HepG2 (cell line): ENCODE results near the gene RREB1. TPM values are rescaled to one million over a fixed set of nuclear protein-coding genes. Genes with fewer than 3 reads are reported as not detected.

Experiments used
- CENPBD1 ChIP-seq: sonication (generic); formaldehyde crosslinking; IDR thresholded peaks from 2 replicates; pipeline ENCODE4 v1.8.0; 2022; ENCODE audit warnings: missing genetic modification reagents, low read depth, mild to moderate bottlenecking, borderline replicate concordance
- ELF1 ChIP-seq: sonication (generic); formaldehyde crosslinking; IDR thresholded peaks from 2 replicates; pipeline ENCODE4 v1.4.0; 2020; ENCODE audit warnings: missing genetic modification reagents
- FOSL2 ChIP-seq: sonication (generic); formaldehyde crosslinking; IDR thresholded peaks from 2 replicates; pipeline ENCODE4 v1.4.0; 2020; ENCODE audit warnings: missing genetic modification reagents
- HNF1B ChIP-seq: sonication (generic); formaldehyde crosslinking; IDR thresholded peaks from 2 replicates; pipeline ENCODE4 v1.5.1; 2020; ENCODE audit warnings: mild to moderate bottlenecking, moderate library complexity, missing genetic modification reagents
- HNRNPK ChIP-seq: fragments of 200-400 bp; formaldehyde crosslinking; IDR thresholded peaks from 2 replicates; pipeline ENCODE4 v1.6.1; 2018; ENCODE audit warnings: low read length, low read depth, moderate library complexity, mild to moderate bottlenecking; ENCODE audit not compliant: poor library complexity, severe bottlenecking
- NPAS2 ChIP-seq: sonication (generic); formaldehyde crosslinking; IDR thresholded peaks from 2 replicates; pipeline ENCODE4 v1.8.0; 2022; ENCODE audit warnings: mild to moderate bottlenecking, missing genetic modification reagents, borderline replicate concordance
- PTBP1 ChIP-seq: fragments of 200-400 bp; formaldehyde crosslinking; IDR thresholded peaks from 2 replicates; pipeline ENCODE4 v1.6.1; 2018; ENCODE audit warnings: low read length, low read depth; ENCODE audit not compliant: poor library complexity, severe bottlenecking
- SCMH1 ChIP-seq: sonication (generic); formaldehyde crosslinking; IDR thresholded peaks from 2 replicates; pipeline ENCODE4 v1.9.0; 2021; ENCODE audit warnings: missing genetic modification reagents, mild to moderate bottlenecking, borderline replicate concordance
- SMAD3 ChIP-seq: sonication (generic); formaldehyde crosslinking; IDR thresholded peaks from 2 replicates; pipeline ENCODE4 v1.4.0; 2020; ENCODE audit warnings: missing genetic modification reagents
- SRF ChIP-seq: IDR thresholded peaks from 2 replicates; pipeline ENCODE4 v1.6.1; 2011; ENCODE audit warnings: mild to moderate bottlenecking, low read depth, low read length, moderate library complexity
- ZHX2 ChIP-seq, 2 experiments: sonication (generic) in 1 of 2; formaldehyde crosslinking in 1 of 2; IDR thresholded peaks; 2 replicates each; pipeline versions ENCODE4 v1.6.1 to v1.9.0; 2014 to 2022; ENCODE audit warnings: antibody characterized with exemption in 1 of 2, borderline replicate concordance in 1 of 2, inconsistent platforms in 1 of 2, low read depth in 1 of 2, missing genetic modification reagents in 1 of 2
- ZNF547 ChIP-seq: sonication (generic); formaldehyde crosslinking; IDR thresholded peaks from 2 replicates; pipeline ENCODE4 v1.5.1; 2020; ENCODE audit warnings: mild to moderate bottlenecking, missing genetic modification reagents
- ZSCAN25 ChIP-seq: sonication (generic); formaldehyde crosslinking; IDR thresholded peaks from 2 replicates; pipeline ENCODE4 v1.8.0; 2022; ENCODE audit warnings: mild to moderate bottlenecking, missing genetic modification reagents
- polyA plus RNA-seq, 8 experiments: library from polyadenylated mRNA; depleted of rRNA in 3 of 8; stranded (reverse) in 7 of 8; unstranded in 1 of 8; fragments of >200 nt; fragmentation: Illumina TruSeq in 4 of 8; extraction: Trizol in 4 of 8; gene quantifications; 2 replicates each; pipeline versions ENCODE4 v1.2.1 to v1.2.3, GENCODE V29; 2011 to 2016; ENCODE audit warnings: low read depth in 4 of 8, missing spikeins in 1 of 8, mixed read lengths in 1 of 8; ENCODE audit not compliant: insufficient read depth in 1 of 8
- total RNA-seq, 5 experiments: library from RNA; depleted of rRNA; stranded (reverse); fragments of >200 nt; fragmentation: Illumina TruSeq; extraction: Trizol; gene quantifications; 2 replicates each; pipeline ENCODE4 v1.2.3, GENCODE V29; 2016; ENCODE audit warnings: low read depth in 1 of 5
- TF ChIP-seq, protein P1 (sequence below): sonication (generic); formaldehyde crosslinking; IDR thresholded peaks from 2 replicates; pipeline ENCODE4 v1.8.0; 2022; ENCODE audit warnings: mild to moderate bottlenecking, missing genetic modification reagents
- TF ChIP-seq, protein P2 (sequence below): sonication (generic); formaldehyde crosslinking; IDR thresholded peaks from 2 replicates; pipeline ENCODE4 v1.9.0; 2022; ENCODE audit warnings: low read depth, missing genetic modification reagents
- TF ChIP-seq, protein P3 (sequence below): sonication (generic); formaldehyde crosslinking; IDR thresholded peaks from 2 replicates; pipeline ENCODE4 v1.8.0; 2022; ENCODE audit warnings: missing genetic modification reagents, mild to moderate bottlenecking, borderline replicate concordance

Gene RREB1
- total and polyA plus RNA-seq, 2 of the 13 experiments (the other 11 are each of a cell fraction or from before 2014, with no cell fraction given) = 6.1 to 23.2 TPM

DNA sequence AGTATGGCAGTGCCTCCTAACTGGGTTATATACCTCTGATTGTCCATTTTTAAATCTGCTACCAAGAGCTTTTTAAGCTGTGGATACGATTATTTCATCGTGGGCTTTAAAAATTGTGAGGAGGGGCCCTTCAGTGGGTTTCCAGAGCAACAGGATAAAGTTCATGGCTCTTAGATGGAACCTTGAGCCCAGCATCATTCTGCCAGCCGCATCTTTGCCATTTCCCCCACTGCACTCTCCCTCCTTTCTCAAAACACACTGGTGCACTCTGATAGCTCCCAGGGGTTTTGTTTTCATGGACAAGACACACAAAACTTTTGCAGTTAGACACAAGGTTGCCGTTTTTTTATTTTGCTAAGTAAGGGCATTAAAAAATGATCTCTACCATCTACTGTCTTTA lies 54.1 kb downstream of the RREB1 start (continued):
- TF ChIP-seq NPAS2 (CRISPR knock-in tag) = no peak
- TF ChIP-seq, protein P1, sequence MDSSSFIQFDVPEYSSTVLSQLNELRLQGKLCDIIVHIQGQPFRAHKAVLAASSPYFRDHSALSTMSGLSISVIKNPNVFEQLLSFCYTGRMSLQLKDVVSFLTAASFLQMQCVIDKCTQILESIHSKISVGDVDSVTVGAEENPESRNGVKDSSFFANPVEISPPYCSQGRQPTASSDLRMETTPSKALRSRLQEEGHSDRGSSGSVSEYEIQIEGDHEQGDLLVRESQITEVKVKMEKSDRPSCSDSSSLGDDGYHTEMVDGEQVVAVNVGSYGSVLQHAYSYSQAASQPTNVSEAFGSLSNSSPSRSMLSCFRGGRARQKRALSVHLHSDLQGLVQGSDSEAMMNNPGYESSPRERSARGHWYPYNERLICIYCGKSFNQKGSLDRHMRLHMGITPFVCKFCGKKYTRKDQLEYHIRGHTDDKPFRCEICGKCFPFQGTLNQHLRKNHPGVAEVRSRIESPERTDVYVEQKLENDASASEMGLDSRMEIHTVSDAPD (CRISPR knock-in tag) = no peak
- TF ChIP-seq ZSCAN25 (CRISPR knock-in tag) = no peak
- TF ChIP-seq ZHX2 (IDR thresholded peaks at IDR 0.05; ENCODE audit: low read depth) = no peak
- TF ChIP-seq ZHX2 (CRISPR knock-in tag; IDR thresholded peaks at IDR 0.05; ENCODE audit: borderline replicate concordance) = no peak
- TF ChIP-seq, protein P2, sequence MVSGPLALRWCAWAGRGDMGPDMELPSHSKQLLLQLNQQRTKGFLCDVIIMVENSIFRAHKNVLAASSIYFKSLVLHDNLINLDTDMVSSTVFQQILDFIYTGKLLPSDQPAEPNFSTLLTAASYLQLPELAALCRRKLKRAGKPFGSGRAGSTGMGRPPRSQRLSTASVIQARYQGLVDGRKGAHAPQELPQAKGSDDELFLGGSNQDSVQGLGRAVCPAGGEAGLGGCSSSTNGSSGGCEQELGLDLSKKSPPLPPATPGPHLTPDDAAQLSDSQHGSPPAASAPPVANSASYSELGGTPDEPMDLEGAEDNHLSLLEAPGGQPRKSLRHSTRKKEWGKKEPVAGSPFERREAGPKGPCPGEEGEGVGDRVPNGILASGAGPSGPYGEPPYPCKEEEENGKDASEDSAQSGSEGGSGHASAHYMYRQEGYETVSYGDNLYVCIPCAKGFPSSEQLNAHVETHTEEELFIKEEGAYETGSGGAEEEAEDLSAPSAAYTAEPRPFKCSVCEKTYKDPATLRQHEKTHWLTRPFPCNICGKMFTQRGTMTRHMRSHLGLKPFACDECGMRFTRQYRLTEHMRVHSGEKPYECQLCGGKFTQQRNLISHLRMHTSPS (CRISPR knock-in tag) = peak; percentile 39; the same call in 1 of the 2 replicates
- TF ChIP-seq SCMH1 (CRISPR knock-in tag) = no peak
- TF ChIP-seq ZNF547 (CRISPR knock-in tag) = no peak
- TF ChIP-seq SRF = no peak
- TF ChIP-seq FOSL2 (CRISPR knock-in tag) = no peak
- TF ChIP-seq PTBP1 = no peak
- no peak for TF ChIP-seq SMAD3 (CRISPR knock-in tag)
- TF ChIP-seq HNRNPK = no peak
- TF ChIP-seq ELF1 (CRISPR knock-in tag) = no peak
- TF ChIP-seq, protein P3, sequence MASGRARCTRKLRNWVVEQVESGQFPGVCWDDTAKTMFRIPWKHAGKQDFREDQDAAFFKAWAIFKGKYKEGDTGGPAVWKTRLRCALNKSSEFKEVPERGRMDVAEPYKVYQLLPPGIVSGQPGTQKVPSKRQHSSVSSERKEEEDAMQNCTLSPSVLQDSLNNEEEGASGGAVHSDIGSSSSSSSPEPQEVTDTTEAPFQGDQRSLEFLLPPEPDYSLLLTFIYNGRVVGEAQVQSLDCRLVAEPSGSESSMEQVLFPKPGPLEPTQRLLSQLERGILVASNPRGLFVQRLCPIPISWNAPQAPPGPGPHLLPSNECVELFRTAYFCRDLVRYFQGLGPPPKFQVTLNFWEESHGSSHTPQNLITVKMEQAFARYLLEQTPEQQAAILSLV (CRISPR knock-in tag) = no peak
- no peak for TF ChIP-seq HNF1B (CRISPR knock-in tag)
- TF ChIP-seq CENPBD1 = no peak
